ENCODE measurements around the gene NOC2L. TPM values are rescaled to one million over a fixed set of nuclear protein-coding genes. Genes with fewer than 3 reads are reported as not detected.
"Not testable (repeated sequence)": the region's sequence is repeated elsewhere in the genome, so short reads cannot be mapped to it uniquely, and the experiment has no call there.

NOC2L gene
- total RNA-seq, 1 experiment from 2014 or later, result 214 TPM

DNA sequence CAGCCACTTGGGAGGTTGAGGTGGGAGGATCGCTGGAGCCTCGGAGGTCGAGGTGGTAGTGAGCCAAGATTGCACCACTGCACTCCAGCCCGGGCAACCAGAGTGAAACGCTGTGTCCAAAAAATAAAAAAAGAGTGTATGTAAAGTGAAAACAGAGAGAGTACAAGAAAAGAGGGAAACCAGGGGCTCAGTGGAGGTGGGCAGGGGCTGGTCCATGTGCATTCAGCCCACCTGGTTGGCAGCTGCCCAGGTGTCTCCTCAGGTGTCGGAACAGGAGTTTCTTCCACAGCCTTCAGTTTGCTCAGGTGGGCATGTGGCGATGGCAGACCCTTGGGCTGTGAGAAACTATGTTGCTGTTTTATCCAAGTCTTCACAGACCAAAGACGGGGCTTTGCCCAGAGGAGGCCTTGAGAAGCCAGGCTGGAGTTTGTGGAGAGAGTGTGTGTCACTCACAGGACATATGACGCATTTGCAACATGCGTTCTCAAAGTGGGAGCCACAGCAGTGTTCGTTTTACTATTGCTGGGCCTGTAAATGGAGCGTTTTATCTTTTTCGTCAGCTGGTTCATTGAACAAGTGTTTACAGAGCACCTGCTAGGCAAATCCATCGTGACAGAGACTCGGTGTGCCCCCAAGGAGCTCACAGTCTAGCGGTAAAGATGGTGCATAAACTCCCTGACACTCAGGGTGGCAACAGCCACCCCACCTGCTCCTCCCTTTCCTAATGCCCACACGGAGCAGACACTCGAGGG, 57.8 kb downstream of the NOC2L start:
- peaks cover 16% of the 10 kb centered on the region for H3K4me1 ChIP-seq (ENCODE audit: insufficient read depth, low read length, poor library complexity, severe bottlenecking)
- ChIA-PET CTCF (no interaction called here), POLR2A (ENCODE audit: low non-redundant PET) (no interaction called here)
- no peak overlapping the region for H3K4me3 ChIP-seq (ENCODE audit: low read depth, low read length, poor library complexity, severe bottlenecking)
- no peaks in the 10 kb centered on the region for H3K9me3 ChIP-seq (ENCODE audit: low read depth, low read length, poor library complexity, severe bottlenecking)
- intact Hi-C loops (cut with micrococcal nuclease; ENCODE audit: unreplicated experiment), result no loop called here
- no peaks in the 10 kb centered on the region for H3K27me3 ChIP-seq (replicated peaks; ENCODE audit: insufficient read depth, low read depth, low read length, poor library complexity)
- TF ChIP-seq, protein P1, sequence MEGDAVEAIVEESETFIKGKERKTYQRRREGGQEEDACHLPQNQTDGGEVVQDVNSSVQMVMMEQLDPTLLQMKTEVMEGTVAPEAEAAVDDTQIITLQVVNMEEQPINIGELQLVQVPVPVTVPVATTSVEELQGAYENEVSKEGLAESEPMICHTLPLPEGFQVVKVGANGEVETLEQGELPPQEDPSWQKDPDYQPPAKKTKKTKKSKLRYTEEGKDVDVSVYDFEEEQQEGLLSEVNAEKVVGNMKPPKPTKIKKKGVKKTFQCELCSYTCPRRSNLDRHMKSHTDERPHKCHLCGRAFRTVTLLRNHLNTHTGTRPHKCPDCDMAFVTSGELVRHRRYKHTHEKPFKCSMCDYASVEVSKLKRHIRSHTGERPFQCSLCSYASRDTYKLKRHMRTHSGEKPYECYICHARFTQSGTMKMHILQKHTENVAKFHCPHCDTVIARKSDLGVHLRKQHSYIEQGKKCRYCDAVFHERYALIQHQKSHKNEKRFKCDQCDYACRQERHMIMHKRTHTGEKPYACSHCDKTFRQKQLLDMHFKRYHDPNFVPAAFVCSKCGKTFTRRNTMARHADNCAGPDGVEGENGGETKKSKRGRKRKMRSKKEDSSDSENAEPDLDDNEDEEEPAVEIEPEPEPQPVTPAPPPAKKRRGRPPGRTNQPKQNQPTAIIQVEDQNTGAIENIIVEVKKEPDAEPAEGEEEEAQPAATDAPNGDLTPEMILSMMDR (conservative IDR thresholded peaks at IDR 0.05; ENCODE audit: low read depth, low read length), result no peak
- TF ChIP-seq EZH2 (IDR thresholded peaks at IDR 0.05; ENCODE audit: borderline replicate concordance, low read depth, low read length, poor library complexity, severe bottlenecking), result no peak
- DNase-seq (ENCODE audit: low spot score), result no peak
- no peak overlapping the region for H3K27ac ChIP-seq (ENCODE audit: low read depth, low read length, poor library complexity, severe bottlenecking)
- no TSS peak for BruUV-seq (replicated peaks)
- H3K36me3 ChIP-seq (ENCODE audit: insufficient read depth, low read length, poor library complexity, severe bottlenecking), result no peaks in the 10 kb centered on the region

DNA sequence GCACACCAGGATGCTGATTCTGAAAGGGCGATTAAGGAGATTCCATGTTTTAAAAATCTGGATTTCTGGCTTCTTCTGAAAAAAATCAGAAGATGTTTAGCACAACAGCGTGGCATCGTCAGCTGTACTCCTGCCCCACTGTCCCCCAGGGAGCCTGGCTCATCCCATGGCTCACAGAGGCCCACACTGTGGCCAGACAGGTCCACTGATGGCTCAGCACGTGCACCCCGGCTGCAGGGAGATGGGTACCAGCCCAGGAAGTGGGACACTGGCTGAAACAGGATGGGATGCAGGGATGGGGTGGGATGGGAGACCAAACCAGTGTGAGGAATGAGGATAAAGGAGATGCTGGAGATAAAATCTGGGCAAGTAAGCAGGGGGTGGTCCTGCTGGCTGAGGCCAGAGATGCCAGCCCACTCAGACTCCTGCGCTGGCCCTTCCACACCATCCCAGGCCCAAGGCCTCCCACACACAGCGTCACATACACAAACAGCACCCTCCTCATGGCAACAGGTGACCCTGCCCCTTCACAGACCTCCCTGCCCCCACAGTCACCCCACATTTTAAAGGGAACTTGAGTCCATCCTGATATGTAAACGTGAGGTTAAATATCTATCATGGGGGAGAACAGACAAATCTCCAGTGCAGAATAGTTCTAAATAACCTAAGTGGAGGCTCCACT, 59.3 kb downstream of the NOC2L start:
- no peaks in the 10 kb centered on the region for H3K27me3 ChIP-seq (replicated peaks; ENCODE audit: insufficient read depth, low read depth, low read length, poor library complexity)
- H3K27ac ChIP-seq (ENCODE audit: low read depth, low read length, poor library complexity, severe bottlenecking), result no peak overlapping the region
- intact Hi-C loops (cut with micrococcal nuclease; ENCODE audit: unreplicated experiment), result no loop called here
- TF ChIP-seq, protein P1 (conservative IDR thresholded peaks at IDR 0.05; ENCODE audit: low read depth, low read length), result no peak
- TF ChIP-seq EZH2 (IDR thresholded peaks at IDR 0.05; ENCODE audit: borderline replicate concordance, low read depth, low read length, poor library complexity, severe bottlenecking), result no peak
- CTCF ChIA-PET, result no interaction called here
- no peak overlapping the region for H3K4me3 ChIP-seq (ENCODE audit: low read depth, low read length, poor library complexity, severe bottlenecking)
- H3K4me1 ChIP-seq (ENCODE audit: insufficient read depth, low read length, poor library complexity, severe bottlenecking), result peaks cover 4% of the 10 kb centered on the region
- H3K9me3 ChIP-seq (ENCODE audit: low read depth, low read length, poor library complexity, severe bottlenecking), result no peaks in the 10 kb centered on the region
- POLR2A ChIA-PET (ENCODE audit: low non-redundant PET), result no interaction called here
- no peak for DNase-seq (ENCODE audit: low spot score)
- BruUV-seq (replicated peaks), result no TSS peak
- H3K36me3 ChIP-seq (ENCODE audit: insufficient read depth, low read length, poor library complexity, severe bottlenecking), result no peaks in the 10 kb centered on the region

DNA sequence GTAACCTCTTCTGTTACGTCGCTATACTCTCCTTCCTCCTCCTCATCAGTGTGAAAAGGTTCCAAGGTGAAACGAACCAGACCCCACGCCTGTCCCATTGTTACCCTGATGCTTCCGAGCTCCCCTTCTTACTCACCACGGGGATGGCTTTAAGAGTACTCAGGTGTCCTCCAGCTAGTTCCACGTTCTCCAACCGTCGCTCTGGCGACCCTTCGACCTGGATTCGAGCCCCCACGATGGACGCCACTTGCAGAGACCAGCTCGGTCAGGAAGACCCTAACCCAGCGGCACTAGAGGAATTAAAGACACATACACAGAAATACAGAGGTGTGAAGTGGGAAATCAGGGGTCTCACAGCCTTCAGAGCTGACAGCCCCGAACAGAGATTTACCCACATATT, 61.1 kb downstream of the NOC2L start:
- DNase-seq (ENCODE audit: low spot score); H3K27ac ChIP-seq (ENCODE audit: low read depth, low read length, poor library complexity, severe bottlenecking); H3K4me3 ChIP-seq (ENCODE audit: low read depth, low read length, poor library complexity, severe bottlenecking); CTCF ChIA-PET; POLR2A ChIA-PET (ENCODE audit: low non-redundant PET); H3K27me3 ChIP-seq (replicated peaks; ENCODE audit: insufficient read depth, low read depth, low read length, poor library complexity); H3K36me3 ChIP-seq (ENCODE audit: insufficient read depth, low read length, poor library complexity, severe bottlenecking); H3K4me1 ChIP-seq (ENCODE audit: insufficient read depth, low read length, poor library complexity, severe bottlenecking); H3K9me3 ChIP-seq (ENCODE audit: low read depth, low read length, poor library complexity, severe bottlenecking); BruUV-seq (replicated peaks); intact Hi-C loops (cut with micrococcal nuclease; ENCODE audit: unreplicated experiment): not testable (repeated sequence)
